ENCODE measurements around the gene FOXK2.

DNA sequence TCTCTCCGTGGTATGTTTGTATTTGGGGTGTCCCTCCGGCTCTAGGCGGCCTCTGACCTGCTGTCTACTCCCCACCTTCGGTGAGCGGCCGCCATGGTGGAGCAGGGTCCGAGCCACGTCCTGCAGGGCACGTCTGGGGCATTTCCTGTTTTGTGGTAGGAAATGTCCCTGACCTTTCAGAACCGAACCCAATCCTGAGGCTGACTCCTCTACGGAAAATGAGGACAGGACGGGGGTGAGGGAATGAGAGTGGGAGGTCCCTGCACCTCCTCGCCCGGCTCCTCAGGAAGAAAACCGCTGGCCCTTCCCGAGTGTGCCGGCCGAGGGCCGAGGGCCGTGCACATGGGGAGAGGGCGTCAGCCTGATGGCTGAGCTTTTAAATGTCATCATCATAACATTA, 83.0 kb downstream of the FOXK2 start:
- TF ChIP-seq POLR2A (IDR thresholded peaks at IDR 0.05; ENCODE audit: extremely low read depth, insufficient read length), result no peak
- TF ChIP-seq, protein P1, sequence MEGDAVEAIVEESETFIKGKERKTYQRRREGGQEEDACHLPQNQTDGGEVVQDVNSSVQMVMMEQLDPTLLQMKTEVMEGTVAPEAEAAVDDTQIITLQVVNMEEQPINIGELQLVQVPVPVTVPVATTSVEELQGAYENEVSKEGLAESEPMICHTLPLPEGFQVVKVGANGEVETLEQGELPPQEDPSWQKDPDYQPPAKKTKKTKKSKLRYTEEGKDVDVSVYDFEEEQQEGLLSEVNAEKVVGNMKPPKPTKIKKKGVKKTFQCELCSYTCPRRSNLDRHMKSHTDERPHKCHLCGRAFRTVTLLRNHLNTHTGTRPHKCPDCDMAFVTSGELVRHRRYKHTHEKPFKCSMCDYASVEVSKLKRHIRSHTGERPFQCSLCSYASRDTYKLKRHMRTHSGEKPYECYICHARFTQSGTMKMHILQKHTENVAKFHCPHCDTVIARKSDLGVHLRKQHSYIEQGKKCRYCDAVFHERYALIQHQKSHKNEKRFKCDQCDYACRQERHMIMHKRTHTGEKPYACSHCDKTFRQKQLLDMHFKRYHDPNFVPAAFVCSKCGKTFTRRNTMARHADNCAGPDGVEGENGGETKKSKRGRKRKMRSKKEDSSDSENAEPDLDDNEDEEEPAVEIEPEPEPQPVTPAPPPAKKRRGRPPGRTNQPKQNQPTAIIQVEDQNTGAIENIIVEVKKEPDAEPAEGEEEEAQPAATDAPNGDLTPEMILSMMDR (IDR thresholded peaks at IDR 0.05; ENCODE audit: low read depth, low read length), result no peak
- TF ChIP-seq MYC (IDR thresholded peaks at IDR 0.05; ENCODE audit: low read depth, low read length), result no peak
- TF ChIP-seq, protein P2, sequence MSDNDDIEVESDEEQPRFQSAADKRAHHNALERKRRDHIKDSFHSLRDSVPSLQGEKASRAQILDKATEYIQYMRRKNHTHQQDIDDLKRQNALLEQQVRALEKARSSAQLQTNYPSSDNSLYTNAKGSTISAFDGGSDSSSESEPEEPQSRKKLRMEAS (IDR thresholded peaks at IDR 0.05; ENCODE audit: low read depth, low read length), result no peak

Measured in NB4 (cell line).